Stimulated activated CD8-positive, alpha-beta memory T cell treated with anti-CD3 and anti-CD28 coated beads, Interleukin-15, amount 100 ng/mL, for 1 hour (primary cell): ENCODE measurements around the gene CASP3.
"Not testable (repeated sequence)": the region's sequence is repeated elsewhere in the genome, so short reads cannot be mapped to it uniquely, and the experiment has no call there.

Experiments used
- DNase-seq: peaks from one replicate; pipeline ENCODE4 v3.0.0-alpha.2; 2020; ENCODE audit warnings: low read depth

The CASP3 gene

GRCh38 chr4:184628103-184628502 is 21.1 kb downstream of the CASP3 start:
- no peak for DNase-seq

- DNase-seq: not testable (repeated sequence)
Observed at GRCh38 chr4:184625783-184626596, 23.3 kb downstream of the CASP3 start.

DNA sequence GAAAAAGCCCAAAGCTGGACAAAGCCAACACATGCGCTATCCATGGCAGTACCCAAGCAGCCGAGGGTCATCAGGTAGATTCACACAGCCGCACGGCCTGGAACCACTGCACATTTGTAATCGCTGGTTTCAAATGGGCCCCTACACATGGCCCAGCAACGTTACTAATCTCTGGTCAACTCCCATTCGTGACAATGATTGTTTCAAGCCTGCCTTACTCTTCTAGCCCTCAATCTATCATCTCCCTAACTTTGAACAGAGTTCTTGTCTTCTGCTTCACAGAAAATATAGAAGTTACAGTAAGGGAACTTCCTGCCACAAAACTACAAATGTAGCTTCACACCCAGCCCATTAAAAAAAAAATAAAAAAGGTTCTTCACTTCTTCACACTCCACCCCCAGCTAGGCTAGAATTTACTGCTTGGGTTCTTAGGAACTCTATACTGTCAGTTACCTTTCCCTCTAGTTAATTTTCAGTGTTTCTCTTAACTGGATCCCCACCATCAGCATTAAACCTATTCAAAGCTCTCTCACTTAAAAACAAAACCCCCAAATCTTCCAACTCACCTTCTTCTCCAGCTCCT is 24.2 kb downstream of the CASP3 start:
- DNase-seq: no peak

DNA sequence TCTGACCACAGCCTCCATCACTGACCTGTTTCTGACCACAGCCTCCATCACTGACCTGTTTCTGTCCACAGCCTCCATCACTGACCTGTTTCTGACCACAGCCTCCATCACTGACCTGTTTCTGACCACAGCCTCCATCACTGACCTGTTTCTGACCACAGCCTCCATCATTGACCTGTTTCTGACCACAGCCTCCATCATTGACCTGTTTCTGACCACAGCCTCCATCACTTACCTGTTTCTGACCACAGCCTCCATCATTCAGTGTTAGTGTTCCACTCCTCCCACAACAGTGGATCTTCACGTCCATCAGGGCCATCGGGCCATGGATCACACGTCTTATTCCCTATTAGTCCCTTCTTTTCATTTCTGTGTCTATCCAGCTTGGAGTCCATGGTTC is 24.7 kb downstream of the CASP3 start:
- not testable (repeated sequence) for DNase-seq

GRCh38 chr4:184621518-184621917 is 27.7 kb downstream of the CASP3 start:
- no peak for DNase-seq

DNA sequence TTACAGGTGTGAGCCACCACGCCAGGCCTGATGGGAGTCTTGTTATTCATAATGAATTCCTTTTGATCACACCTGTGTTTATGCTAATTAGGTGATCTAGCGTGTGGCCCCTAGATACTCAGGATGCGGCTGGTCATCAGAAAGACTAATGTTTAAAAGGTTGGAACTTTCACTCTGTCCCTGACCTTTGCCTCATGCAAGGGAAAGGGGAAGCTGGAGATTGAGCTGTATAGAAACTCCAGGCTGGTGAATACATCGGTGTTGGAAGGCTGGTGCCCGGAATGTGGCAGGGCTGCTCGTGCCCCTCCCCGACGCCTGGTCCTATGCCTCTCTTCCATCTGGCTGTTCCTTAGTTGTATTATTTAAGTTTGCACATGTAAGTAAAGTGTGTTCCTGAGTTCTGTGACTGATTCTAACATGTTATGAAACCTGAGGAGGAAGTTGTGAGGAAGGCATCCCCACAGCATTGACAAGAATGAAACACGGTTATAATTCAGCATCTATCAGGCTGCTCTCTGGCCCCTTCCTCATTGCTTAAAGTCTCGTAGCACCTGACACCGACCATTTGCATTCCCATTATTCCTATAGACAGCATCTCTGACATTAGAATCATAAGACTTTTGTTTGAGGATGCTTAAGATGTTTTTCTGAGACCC is 28.9 kb downstream of the CASP3 start:
- no peak for DNase-seq

- DNase-seq: no peak
Observed at GRCh38 chr4:184617600-184618196, 31.5 kb downstream of the CASP3 start.

GRCh38 chr4:184616633-184617551 is 32.4 kb downstream of the CASP3 start:
- DNase-seq: no peak

GRCh38 chr4:184616168-184616567 is 33.1 kb downstream of the CASP3 start:
- not testable (repeated sequence) for DNase-seq

GRCh38 chr4:184614509-184614908 is 34.7 kb downstream of the CASP3 start:
- no peak for DNase-seq

- DNase-seq: no peak
Observed at GRCh38 chr4:184613405-184613804, 35.8 kb downstream of the CASP3 start.

DNA sequence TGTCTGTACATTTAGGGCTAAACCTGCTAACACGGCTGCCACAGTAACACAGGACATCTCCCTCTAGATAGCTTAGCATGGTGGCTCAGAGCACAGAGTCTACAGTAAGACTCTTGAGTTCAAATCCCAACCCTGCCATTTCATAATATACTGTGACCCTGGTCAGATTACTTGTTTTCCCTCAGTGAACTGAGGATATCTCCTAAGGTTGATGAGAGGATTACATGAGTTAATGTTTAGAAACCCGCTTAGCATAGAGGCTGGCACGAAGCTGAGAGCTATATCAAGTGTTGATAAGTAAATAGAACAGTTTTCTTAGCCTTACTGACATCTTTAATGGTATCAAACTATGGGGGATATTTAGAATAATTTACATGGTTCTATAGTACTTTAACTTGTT is 37.2 kb downstream of the CASP3 start:
- DNase-seq: no peak

- not testable (repeated sequence) for DNase-seq
Observed at GRCh38 chr4:184607429-184607828, 41.8 kb downstream of the CASP3 start.

DNA sequence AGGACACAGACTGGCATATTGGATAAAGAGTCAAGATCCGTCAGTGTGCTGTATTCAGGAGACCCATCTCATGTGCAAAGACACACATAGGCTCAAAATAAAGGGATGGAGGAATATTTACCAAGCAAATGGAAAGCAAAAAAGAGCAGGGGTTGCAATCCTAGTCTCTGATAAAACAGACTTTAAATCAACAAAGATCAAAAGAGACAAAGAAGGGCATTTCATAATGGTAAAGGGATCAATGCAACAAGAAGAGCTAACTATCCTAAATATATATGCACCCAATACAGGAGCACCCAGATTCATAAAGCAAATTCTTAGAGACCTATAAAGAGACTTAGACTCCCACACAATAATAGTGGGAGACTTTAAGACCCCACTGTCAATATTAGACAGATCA is 46.4 kb downstream of the CASP3 start:
- not testable (repeated sequence) for DNase-seq

DNA sequence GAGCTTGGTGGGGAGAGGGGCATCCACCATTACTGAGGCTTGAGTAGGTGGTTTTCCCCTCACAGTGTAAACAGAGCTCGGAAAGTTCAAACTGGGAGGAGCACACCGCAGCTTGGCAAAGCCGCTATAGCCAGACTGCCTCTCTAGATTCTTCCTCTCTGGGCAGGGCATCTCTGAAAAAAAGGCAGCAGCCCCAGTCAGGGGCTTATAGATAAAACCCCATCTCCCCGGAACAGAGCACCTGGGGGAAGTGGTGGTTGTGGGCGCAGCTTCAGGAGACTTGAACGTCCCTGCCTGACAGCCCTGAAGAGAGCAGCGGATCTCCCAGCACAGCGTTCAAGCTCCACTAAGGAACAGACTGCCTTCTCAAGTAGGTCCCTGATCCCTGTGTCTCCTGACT is 48.3 kb downstream of the CASP3 start:
- DNase-seq: not testable (repeated sequence)

GRCh38 chr4:184599492-184600135 is 49.6 kb downstream of the CASP3 start:
- no peak for DNase-seq

GRCh38 chr4:184598753-184599491 is 50.3 kb downstream of the CASP3 start:
- no peak for DNase-seq

- no peak for DNase-seq
Observed at GRCh38 chr4:184596617-184597185, 52.5 kb downstream of the CASP3 start.

DNA sequence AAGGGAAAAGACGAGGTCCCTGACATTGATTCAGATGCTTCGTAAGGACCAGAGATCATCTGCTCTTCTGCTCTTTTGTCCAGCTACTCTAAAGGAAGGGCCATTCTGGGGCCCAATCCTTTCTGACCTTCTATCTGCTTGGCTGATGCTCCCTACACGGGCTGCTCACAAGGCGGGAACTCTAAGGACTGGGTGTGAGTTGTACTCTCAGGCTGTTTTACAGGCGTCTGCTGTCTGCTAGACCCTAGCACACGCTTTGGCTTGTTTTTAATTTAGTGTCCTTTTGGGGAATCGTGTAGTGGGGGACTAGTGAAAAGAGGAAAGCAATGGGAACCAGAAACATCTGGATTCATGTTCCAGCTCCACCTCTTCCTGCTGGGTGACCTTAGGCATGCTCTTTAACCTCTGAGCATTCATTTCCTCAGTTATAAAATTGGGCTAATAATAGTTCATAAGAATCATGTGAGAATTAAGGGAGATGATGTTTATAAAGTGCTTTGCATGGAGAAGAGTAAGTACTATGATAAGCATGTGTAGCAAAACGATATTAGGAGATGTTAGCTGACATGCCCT is 53.1 kb downstream of the CASP3 start:
- no peak for DNase-seq

DNA sequence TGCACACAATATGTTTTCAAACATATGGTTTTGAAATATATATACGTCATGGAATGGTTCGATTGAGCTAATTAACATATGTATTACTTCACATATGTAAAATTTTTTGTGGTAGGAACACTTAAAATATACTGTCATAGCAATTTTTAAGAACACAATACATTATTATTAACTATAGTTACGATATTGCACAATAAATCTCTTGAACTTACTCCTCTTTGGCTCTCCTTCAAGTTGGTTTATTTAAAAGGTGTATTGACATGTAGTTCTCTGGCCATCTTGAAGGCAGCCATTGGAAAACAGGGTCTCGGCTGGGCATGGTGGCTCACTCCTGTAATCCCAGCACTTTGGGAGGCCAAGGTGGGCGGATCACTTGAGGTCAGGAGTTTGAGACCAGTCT is 53.8 kb downstream of the CASP3 start:
- DNase-seq: no peak
